Sigmoid colon (tissue), 4 donors: Measurements from ENCODE around the gene CIDEA.

ENCODE experiments used
- CTCF ChIP-seq, 4 experiments: fragments of 450-650 bp in 3 of 4; fragments of 200-600 bp in 1 of 4; IDR thresholded peaks; one replicate each; pipeline ENCODE4 v1.5.1; 2016 to 2019; ENCODE audit warnings: antibody characterized with exemption in 4 of 4, mild to moderate bottlenecking in 3 of 4, moderate library complexity in 2 of 4
- POLR2AphosphoS5 ChIP-seq, 4 donors: sonication (generic); formaldehyde crosslinking; IDR thresholded peaks; one replicate each; pipeline ENCODE4 v1.6.1; 2017; ENCODE audit warnings: antibody characterized with exemption in 4 of 4

GRCh38 chr18:12282442-12283039, 28.4 kb downstream of the CIDEA start:
- no peak for TF ChIP-seq POLR2AphosphoS5 (IDR thresholded peaks at IDR 0.05)
- TF ChIP-seq CTCF (IDR thresholded peaks at IDR 0.05), result no peak
